Spleen (tissue), 7 donors: ENCODE measurements around the gene CTDP1.

Experiments
- CTCF ChIP-seq, 11 experiments: fragments of 200-600 bp in 7 of 11; fragments of 450-650 bp in 4 of 11; sonication (generic) in 4 of 11; IDR thresholded peaks in 8 of 11; conservative IDR thresholded peaks in 3 of 11; 1 replicate in 7 of 11; 2 replicates in 4 of 11; pipeline versions ENCODE4 v1.4.0 to v1.8.0; 2016 to 2021; ENCODE audit warnings: antibody characterized with exemption in 11 of 11, inconsistent platforms in 4 of 11, mild to moderate bottlenecking in 1 of 11
- POLR2A ChIP-seq, 3 donors: fragments of 450-650 bp; IDR thresholded peaks; one replicate each; pipeline ENCODE4 v1.5.1; 2017; ENCODE audit warnings: antibody characterized with exemption in 3 of 3, mild to moderate bottlenecking in 1 of 3
- POLR2AphosphoS5 ChIP-seq, 3 donors: sonication (generic); formaldehyde crosslinking; IDR thresholded peaks; one replicate each; pipeline ENCODE4 v1.5.1; 2017; ENCODE audit warnings: antibody characterized with exemption in 3 of 3
- donor health status: DM: no; HTN: no; CAD: no; lungs with moderate emphysema.
- donor health status: DM: no; HTN: no; CAD: no.
- donor health status: DM: no; HTN: no; CAD: no.

- TF ChIP-seq CTCF (IDR thresholded peaks at IDR 0.05 in 8 of 11, conservative IDR thresholded peaks at IDR 0.05 in 3 of 11) = no peak
- no peak for TF ChIP-seq POLR2A (IDR thresholded peaks at IDR 0.05)
- no peak for TF ChIP-seq POLR2AphosphoS5 (IDR thresholded peaks at IDR 0.05)
Measured at GRCh38 chr18:79774111-79774510, 94.5 kb downstream of the CTDP1 start.
